ENCODE results near the gene ACTR5.

ACTR5 gene

DNA sequence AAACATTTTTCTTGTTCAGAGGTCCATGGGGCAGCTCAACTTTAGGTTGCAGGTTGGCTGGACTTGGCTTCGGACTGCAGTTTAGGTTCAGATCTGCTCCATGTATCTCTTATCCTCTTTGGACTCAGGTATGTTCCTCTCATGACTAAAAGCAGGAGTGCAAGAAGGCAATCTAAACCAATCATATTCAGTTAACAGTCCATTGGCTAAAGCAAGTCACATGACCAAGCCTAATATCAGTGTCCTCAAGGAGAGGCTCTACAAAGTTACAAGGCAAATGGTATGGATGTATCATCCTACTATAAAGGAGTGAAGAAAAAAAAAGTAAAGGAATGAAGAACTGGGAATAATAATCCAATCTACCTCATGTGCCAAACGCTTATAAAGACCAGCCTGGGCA, 2.5 kb upstream of the ACTR5 start:
- no peak overlapping the region for H3K4me3 ChIP-seq (ENCODE audit: low read depth, low read length)
- TF ChIP-seq, protein P1, sequence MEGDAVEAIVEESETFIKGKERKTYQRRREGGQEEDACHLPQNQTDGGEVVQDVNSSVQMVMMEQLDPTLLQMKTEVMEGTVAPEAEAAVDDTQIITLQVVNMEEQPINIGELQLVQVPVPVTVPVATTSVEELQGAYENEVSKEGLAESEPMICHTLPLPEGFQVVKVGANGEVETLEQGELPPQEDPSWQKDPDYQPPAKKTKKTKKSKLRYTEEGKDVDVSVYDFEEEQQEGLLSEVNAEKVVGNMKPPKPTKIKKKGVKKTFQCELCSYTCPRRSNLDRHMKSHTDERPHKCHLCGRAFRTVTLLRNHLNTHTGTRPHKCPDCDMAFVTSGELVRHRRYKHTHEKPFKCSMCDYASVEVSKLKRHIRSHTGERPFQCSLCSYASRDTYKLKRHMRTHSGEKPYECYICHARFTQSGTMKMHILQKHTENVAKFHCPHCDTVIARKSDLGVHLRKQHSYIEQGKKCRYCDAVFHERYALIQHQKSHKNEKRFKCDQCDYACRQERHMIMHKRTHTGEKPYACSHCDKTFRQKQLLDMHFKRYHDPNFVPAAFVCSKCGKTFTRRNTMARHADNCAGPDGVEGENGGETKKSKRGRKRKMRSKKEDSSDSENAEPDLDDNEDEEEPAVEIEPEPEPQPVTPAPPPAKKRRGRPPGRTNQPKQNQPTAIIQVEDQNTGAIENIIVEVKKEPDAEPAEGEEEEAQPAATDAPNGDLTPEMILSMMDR (IDR thresholded peaks at IDR 0.05; ENCODE audit: low read depth, low read length): no peak

DNA sequence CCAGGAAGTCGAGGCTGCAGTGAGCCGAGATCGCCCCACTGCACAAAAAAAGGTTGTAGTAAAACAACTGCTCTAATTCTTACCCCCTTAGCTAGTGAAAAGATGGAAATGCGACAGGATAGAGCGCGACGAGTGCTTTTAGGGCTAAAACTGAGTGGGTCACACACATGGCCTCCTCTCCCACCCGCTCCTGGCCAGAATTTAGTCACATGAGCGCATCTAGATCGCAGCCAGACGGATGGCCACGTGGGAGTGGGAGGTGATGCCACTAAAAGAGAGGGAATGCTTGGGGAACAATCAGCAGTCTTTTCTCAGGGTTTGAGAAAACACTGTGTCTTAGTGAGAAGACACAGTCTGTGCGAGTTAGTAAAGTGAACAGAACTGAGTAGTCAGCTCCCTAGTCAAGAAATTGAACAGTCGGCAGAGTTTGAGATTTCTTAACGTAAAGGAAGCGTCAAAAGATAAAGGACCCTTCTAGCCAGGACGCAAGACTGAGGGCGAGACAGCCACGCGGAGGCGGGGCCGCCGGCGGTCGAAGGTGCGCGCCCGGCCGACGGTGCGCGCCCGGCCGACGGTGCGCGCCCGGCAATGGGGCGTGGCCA, 664 bp upstream of the ACTR5 start:
- TF ChIP-seq, protein P1 (IDR thresholded peaks at IDR 0.05; ENCODE audit: low read depth, low read length): no peak
- H3K4me3 ChIP-seq (ENCODE audit: low read depth, low read length): peak overlapping the region; percentile 95

DNA sequence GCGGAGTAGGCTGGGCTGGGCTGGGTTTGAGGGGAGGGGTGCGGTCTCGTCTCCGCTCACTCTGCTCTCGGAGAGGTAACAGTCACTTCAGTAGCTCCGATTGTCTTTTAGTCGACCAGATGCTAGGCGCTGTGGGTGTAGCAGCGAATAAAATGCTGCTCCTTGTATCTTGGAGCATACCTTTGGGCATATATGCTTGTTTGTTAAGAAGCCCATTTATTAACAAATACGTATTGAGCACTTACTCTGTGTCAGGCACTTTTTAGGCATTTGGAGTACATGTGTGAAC, 545 bp downstream of the ACTR5 start:
- TF ChIP-seq, protein P1 (IDR thresholded peaks at IDR 0.05; ENCODE audit: low read depth, low read length): no peak
- H3K4me3 ChIP-seq (ENCODE audit: low read depth, low read length): peak overlapping the region; percentile 95

DNA sequence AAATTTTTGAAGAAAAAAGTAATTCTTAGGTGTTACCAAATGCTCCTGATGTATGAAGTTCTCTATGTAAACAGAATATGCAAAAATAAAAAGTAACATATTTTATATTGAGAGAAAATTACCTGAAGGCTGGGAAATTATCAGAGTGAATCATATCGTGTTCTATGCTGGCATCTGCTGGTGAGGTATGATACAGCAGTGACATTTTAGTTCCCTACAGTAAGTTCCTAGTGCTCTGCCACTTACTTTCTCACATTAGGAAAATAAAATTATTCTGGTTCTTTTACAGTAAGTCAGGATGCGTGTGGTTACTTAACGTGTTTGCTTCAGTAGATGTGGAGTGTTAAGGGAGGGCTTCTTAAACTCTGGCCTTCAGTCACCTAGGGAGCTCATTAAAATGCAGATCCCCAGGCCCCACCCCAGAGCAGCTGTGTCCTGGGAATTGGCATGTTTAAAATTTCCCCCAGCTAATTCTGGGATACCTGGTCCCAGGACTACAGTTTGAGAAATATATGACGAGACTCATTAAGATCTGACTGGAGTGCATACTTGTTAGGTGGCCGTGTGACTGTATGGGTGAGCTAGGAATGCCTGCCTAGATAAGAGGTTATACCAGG, 3.2 kb downstream of the ACTR5 start:
- TF ChIP-seq, protein P1 (IDR thresholded peaks at IDR 0.05; ENCODE audit: low read depth, low read length): peak; percentile 32; the same call in 1 of the 2 replicates

DNA sequence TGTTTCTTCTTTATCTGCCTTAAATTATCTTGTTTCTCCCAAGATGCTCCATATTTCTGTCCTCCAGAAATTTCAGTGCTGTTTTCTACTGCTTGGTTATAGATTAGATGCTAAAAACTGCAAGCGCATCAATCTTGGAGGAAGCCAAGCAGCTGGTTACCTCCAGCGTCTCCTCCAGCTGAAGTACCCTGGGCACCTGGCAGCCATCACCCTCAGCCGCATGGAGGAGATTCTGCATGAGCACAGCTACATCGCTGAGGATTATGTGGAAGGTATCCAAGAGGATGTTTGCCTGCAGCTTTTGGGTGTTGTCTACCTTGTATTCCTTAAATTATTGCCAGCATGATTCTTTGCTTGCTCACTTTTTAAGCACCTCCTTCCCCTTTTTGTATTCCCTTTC, 3.8 kb downstream of the ACTR5 start:
- TF ChIP-seq, protein P1 (IDR thresholded peaks at IDR 0.05; ENCODE audit: low read depth, low read length): no peak
- no peak overlapping the region for H3K4me3 ChIP-seq (ENCODE audit: low read depth, low read length)

More for the DNA sequence above, 3.2 kb downstream of the ACTR5 start:
- H3K4me3 ChIP-seq (ENCODE audit: low read depth, low read length): no peak overlapping the region

DNA sequence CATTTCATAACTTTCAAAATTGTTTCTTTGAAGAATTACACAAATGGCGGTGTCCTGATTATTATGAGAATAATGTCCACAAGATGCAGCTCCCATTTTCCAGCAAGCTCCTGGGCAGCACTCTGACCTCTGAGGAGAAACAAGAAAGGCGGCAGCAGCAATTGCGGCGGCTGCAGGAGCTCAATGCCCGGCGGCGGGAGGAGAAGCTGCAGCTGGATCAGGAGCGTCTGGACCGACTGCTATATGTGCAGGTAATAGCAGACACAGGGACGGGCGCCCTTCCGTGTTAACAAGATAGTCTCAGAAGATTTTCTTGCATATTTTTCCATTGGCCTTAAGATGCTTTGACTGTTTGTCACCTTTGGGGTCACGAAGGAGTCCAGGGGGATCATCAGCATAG, 6.7 kb downstream of the ACTR5 start:
- TF ChIP-seq, protein P1 (IDR thresholded peaks at IDR 0.05; ENCODE audit: low read depth, low read length): no peak

DNA sequence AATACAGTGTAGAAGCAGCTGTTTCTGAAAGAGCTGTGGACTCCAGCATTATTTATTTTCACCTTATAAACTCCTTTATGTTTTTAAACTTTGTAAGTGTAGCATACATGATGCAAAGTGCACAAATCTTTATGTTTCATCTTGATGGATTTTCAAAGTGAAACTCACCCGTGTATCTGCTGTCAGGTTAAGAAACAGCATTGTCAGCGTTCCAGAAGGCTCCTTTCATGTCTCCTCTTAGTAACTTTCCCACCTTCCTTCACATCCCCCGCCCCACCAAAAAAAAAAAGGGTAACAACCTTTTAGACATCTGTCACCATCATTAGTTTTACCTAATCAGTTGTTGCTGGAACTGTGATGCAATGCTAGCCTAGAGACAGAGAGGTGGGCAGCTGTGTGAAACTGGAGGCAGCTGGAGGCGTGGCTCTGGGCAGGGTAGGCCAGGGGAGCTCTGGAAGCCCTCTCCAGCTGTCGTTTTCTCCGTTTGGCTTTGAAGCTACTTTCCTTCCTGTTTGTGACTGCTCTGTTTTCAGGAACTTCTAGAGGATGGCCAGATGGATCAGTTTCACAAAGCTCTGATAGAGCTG, 7.2 kb downstream of the ACTR5 start:
- TF ChIP-seq, protein P1 (IDR thresholded peaks at IDR 0.05; ENCODE audit: low read depth, low read length): no peak
- no peak overlapping the region for H3K4me3 ChIP-seq (ENCODE audit: low read depth, low read length)

More for the DNA sequence above, 6.7 kb downstream of the ACTR5 start:
- no peak overlapping the region for H3K4me3 ChIP-seq (ENCODE audit: low read depth, low read length)
